HepG2 (cell line): ENCODE results near the gene PROX1. TPM values are rescaled to one million over a fixed set of nuclear protein-coding genes. Genes with fewer than 3 reads are reported as not detected.

Experiments used
- ATF7 ChIP-seq, 2 experiments: fragments of 450-650 bp in 1 of 2; sonication (generic) in 1 of 2; formaldehyde crosslinking in 1 of 2; IDR thresholded peaks; 2 replicates each; pipeline versions ENCODE4 v1.4.0 to v1.6.1; 2016 to 2020; ENCODE audit warnings: antibody characterized with exemption in 1 of 2, mild to moderate bottlenecking in 1 of 2, missing genetic modification reagents in 1 of 2
- BCL6 ChIP-seq: IDR thresholded peaks from 2 replicates; pipeline ENCODE4 v1.6.1; 2016; ENCODE audit warnings: missing genetic modification reagents, missing compliant biosample characterization
- ETV5 ChIP-seq: IDR thresholded peaks from 2 replicates; pipeline ENCODE4 v1.6.1; 2018; ENCODE audit warnings: missing biosample characterization, missing genetic modification reagents, inconsistent platforms, borderline replicate concordance
- HNRNPH1 ChIP-seq: fragments of 200-400 bp; formaldehyde crosslinking; optimal IDR thresholded peaks from 2 replicates; pipeline ENCODE3; 2017; ENCODE audit warnings: mild to moderate bottlenecking, low read depth, low read length
- KLF15 ChIP-seq: sonication (generic); formaldehyde crosslinking; IDR thresholded peaks from 2 replicates; pipeline ENCODE4 v1.8.1; 2023; ENCODE audit warnings: borderline replicate concordance, mild to moderate bottlenecking, inconsistent platforms, missing genetic modification reagents, mixed read lengths
- MBD4 ChIP-seq: IDR thresholded peaks from 2 replicates; pipeline ENCODE4 v1.6.1; 2012; ENCODE audit warnings: low read length, inconsistent platforms, borderline replicate concordance
- MYC ChIP-seq: sonication (generic); formaldehyde crosslinking; IDR thresholded peaks from 2 replicates; pipeline ENCODE4 v1.9.0; 2021; ENCODE audit warnings: missing genetic modification reagents, borderline replicate concordance
- PLRG1 ChIP-seq: fragments of 450-650 bp; conservative IDR thresholded peaks from 2 replicates; pipeline ENCODE4 v1.6.1; 2016
- RORA ChIP-seq: sonication (generic); formaldehyde crosslinking; IDR thresholded peaks from 2 replicates; pipeline ENCODE4 v1.5.0; 2020; ENCODE audit warnings: mild to moderate bottlenecking, missing genetic modification reagents, moderate library complexity
- SETDB1 ChIP-seq: sonication (generic); formaldehyde crosslinking; IDR thresholded peaks from 2 replicates; pipeline ENCODE4 v1.5.1; 2020; ENCODE audit warnings: missing genetic modification reagents, mild to moderate bottlenecking, borderline replicate concordance
- SMARCC2 ChIP-seq: fragments of 450-650 bp; IDR thresholded peaks from 2 replicates; pipeline ENCODE4 v1.6.1; 2017; ENCODE audit warnings: antibody characterized with exemption, mild to moderate bottlenecking
- TRIM22 ChIP-seq: fragments of 450-650 bp; IDR thresholded peaks from 2 replicates; pipeline ENCODE4 v1.6.1; 2017
- ZBTB10 ChIP-seq: sonication (generic); formaldehyde crosslinking; IDR thresholded peaks from 2 replicates; pipeline ENCODE4 v1.4.0; 2020; ENCODE audit warnings: missing genetic modification reagents, borderline replicate concordance
- ZNF589 ChIP-seq: sonication (generic); formaldehyde crosslinking; conservative IDR thresholded peaks from 2 replicates; pipeline ENCODE4 v1.8.0; 2022; ENCODE audit warnings: mild to moderate bottlenecking, moderate library complexity, missing genetic modification reagents
- polyA plus RNA-seq, 8 experiments: library from polyadenylated mRNA; depleted of rRNA in 3 of 8; stranded (reverse) in 7 of 8; unstranded in 1 of 8; fragments of >200 nt; fragmentation: Illumina TruSeq in 4 of 8; extraction: Trizol in 4 of 8; gene quantifications; 2 replicates each; pipeline versions ENCODE4 v1.2.1 to v1.2.3, GENCODE V29; 2011 to 2016; ENCODE audit warnings: low read depth in 4 of 8, missing spikeins in 1 of 8, mixed read lengths in 1 of 8; ENCODE audit not compliant: insufficient read depth in 1 of 8
- total RNA-seq, 5 experiments: library from RNA; depleted of rRNA; stranded (reverse); fragments of >200 nt; fragmentation: Illumina TruSeq; extraction: Trizol; gene quantifications; 2 replicates each; pipeline ENCODE4 v1.2.3, GENCODE V29; 2016; ENCODE audit warnings: low read depth in 1 of 5
- TF ChIP-seq, protein P1 (sequence below): sonication (generic); formaldehyde crosslinking; IDR thresholded peaks from 2 replicates; pipeline ENCODE4 v1.4.0; 2020; ENCODE audit warnings: missing genetic modification reagents, borderline replicate concordance
- TF ChIP-seq, protein P2 (sequence below): IDR thresholded peaks from 2 replicates; pipeline ENCODE4 v1.6.1; 2016; ENCODE audit warnings: mild to moderate bottlenecking
- TF ChIP-seq, protein P3 (sequence below): sonication (generic); formaldehyde crosslinking; conservative IDR thresholded peaks from 2 replicates; pipeline ENCODE4 v1.4.0; 2020; ENCODE audit warnings: mild to moderate bottlenecking, missing genetic modification reagents, moderate library complexity
- TF ChIP-seq, protein P4 (sequence below): sonication (generic); formaldehyde crosslinking; IDR thresholded peaks from 2 replicates; pipeline ENCODE4 v1.5.0; 2020; ENCODE audit warnings: missing genetic modification reagents

Gene PROX1
- total and polyA plus RNA-seq, 2 of the 13 experiments (the other 11 are each of a cell fraction or from before 2014, with no cell fraction given) = 12.3 to 30.2 TPM

DNA sequence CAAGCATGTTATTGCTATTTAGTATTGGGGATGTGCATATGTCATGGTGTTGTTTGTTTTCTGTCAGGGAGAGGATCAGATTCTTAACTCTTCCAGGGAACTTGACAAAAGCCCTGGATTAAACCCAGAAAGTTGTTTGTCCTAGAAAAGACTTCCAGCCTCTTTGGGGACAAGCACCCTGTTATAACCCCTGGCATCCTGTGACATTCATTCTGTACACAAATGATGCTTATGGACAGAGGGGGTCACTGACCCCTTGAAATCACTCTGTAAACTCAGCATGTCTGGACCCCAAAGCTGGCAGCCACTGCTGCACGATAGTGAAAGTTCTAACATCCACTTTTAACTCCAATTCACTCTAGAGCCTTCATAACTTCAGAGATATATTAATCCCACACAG, 81.2 kb downstream of the PROX1 start (continued):
- no peak for TF ChIP-seq HNRNPH1
- no peak for TF ChIP-seq RORA (CRISPR knock-in tag)
- TF ChIP-seq, protein P1, sequence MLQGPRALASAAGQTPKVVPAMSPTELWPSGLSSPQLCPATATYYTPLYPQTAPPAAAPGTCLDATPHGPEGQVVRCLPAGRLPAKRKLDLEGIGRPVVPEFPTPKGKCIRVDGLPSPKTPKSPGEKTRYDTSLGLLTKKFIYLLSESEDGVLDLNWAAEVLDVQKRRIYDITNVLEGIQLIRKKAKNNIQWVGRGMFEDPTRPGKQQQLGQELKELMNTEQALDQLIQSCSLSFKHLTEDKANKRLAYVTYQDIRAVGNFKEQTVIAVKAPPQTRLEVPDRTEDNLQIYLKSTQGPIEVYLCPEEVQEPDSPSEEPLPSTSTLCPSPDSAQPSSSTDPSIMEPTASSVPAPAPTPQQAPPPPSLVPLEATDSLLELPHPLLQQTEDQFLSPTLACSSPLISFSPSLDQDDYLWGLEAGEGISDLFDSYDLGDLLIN (CRISPR knock-in tag) = no peak
- peak; percentile 71; the same call in 1 of the 2 replicates for TF ChIP-seq BCL6 (CRISPR knock-in tag)
- TF ChIP-seq MBD4 = no peak
- no peak for TF ChIP-seq KLF15
- no peak for TF ChIP-seq PLRG1
- peak; percentile 55; the same call in 1 of the 2 replicates for TF ChIP-seq ETV5
- TF ChIP-seq, protein P2, sequence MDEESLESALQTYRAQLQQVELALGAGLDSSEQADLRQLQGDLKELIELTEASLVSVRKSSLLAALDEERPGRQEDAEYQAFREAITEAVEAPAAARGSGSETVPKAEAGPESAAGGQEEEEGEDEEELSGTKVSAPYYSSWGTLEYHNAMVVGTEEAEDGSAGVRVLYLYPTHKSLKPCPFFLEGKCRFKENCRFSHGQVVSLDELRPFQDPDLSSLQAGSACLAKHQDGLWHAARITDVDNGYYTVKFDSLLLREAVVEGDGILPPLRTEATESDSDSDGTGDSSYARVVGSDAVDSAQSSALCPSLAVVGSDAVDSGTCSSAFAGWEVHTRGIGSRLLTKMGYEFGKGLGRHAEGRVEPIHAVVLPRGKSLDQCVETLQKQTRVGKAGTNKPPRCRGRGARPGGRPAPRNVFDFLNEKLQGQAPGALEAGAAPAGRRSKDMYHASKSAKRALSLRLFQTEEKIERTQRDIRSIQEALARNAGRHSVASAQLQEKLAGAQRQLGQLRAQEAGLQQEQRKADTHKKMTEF (CRISPR knock-in tag) = 0 out of 2 replicates have a peak, but pooled peaks have one; percentile 12
- no peak for TF ChIP-seq MYC (CRISPR knock-in tag)
- TF ChIP-seq, protein P3, sequence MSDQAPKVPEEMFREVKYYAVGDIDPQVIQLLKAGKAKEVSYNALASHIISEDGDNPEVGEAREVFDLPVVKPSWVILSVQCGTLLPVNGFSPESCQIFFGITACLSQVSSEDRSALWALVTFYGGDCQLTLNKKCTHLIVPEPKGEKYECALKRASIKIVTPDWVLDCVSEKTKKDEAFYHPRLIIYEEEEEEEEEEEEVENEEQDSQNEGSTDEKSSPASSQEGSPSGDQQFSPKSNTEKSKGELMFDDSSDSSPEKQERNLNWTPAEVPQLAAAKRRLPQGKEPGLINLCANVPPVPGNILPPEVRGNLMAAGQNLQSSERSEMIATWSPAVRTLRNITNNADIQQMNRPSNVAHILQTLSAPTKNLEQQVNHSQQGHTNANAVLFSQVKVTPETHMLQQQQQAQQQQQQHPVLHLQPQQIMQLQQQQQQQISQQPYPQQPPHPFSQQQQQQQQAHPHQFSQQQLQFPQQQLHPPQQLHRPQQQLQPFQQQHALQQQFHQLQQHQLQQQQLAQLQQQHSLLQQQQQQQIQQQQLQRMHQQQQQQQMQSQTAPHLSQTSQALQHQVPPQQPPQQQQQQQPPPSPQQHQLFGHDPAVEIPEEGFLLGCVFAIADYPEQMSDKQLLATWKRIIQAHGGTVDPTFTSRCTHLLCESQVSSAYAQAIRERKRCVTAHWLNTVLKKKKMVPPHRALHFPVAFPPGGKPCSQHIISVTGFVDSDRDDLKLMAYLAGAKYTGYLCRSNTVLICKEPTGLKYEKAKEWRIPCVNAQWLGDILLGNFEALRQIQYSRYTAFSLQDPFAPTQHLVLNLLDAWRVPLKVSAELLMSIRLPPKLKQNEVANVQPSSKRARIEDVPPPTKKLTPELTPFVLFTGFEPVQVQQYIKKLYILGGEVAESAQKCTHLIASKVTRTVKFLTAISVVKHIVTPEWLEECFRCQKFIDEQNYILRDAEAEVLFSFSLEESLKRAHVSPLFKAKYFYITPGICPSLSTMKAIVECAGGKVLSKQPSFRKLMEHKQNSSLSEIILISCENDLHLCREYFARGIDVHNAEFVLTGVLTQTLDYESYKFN (CRISPR knock-in tag) = peak; percentile 40; the same call in 1 of the 2 replicates
- TF ChIP-seq SMARCC2 = no peak
- TF ChIP-seq, protein P4, sequence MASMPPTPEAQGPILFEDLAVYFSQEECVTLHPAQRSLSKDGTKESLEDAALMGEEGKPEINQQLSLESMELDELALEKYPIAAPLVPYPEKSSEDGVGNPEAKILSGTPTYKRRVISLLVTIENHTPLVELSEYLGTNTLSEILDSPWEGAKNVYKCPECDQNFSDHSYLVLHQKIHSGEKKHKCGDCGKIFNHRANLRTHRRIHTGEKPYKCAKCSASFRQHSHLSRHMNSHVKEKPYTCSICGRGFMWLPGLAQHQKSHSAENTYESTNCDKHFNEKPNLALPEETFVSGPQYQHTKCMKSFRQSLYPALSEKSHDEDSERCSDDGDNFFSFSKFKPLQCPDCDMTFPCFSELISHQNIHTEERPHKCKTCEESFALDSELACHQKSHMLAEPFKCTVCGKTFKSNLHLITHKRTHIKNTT (CRISPR knock-in tag) = no peak
- TF ChIP-seq ZNF589 (CRISPR knock-in tag) = no peak
- no peak for TF ChIP-seq SETDB1 (CRISPR knock-in tag)
- no peak for TF ChIP-seq TRIM22
- no peak for TF ChIP-seq ATF7 (IDR thresholded peaks at IDR 0.05)
- TF ChIP-seq ATF7 (CRISPR knock-in tag; IDR thresholded peaks at IDR 0.05) = no peak
- TF ChIP-seq ZBTB10 (CRISPR knock-in tag) = peak; percentile 39; the same call in 1 of the 2 replicates
